Glomerular endothelial cell (primary cell): ENCODE results near the gene CARHSP1. TPM values are rescaled to one million over a fixed set of nuclear protein-coding genes. Genes with fewer than 3 reads are reported as not detected.
"Not testable (repeated sequence)": the region's sequence is repeated elsewhere in the genome, so short reads cannot be mapped to it uniquely, and the experiment has no call there.

ENCODE experiments used
- DNase-seq: peaks from one replicate; pipeline ENCODE4 v3.0.0-alpha.2; 2011; ENCODE audit warnings: low read depth, low spot score; ENCODE audit errors: extremely low read depth
- total RNA-seq: library from RNA; depleted of rRNA; stranded (reverse); fragments of >200 nt; gene quantifications from 2 replicates; pipeline ENCODE4 v1.2.3, GENCODE V29; 2015

The CARHSP1 gene
- 71.4 and 77.0 TPM in 2 replicates for total RNA-seq

GRCh38 chr16:8868416-8869211 lies at the start of gene CARHSP1:
Gene CARHSP1, minus strand, starts transcription at chr16:8869006. Its CDS starts 9,678 bp downstream, at chr16:8859328.
- no peak for DNase-seq

GRCh38 chr16:8917336-8917735 lies 48.5 kb upstream of the CARHSP1 start:
- not testable (repeated sequence) for DNase-seq

GRCh38 chr16:8916541-8917225 lies 47.9 kb upstream of the CARHSP1 start:
- no peak for DNase-seq

- no peak for DNase-seq
Measured at GRCh38 chr16:8915722-8916301, 47.0 kb upstream of the CARHSP1 start.

- no peak for DNase-seq
Measured at GRCh38 chr16:8914098-8914497, 45.3 kb upstream of the CARHSP1 start.

GRCh38 chr16:8912793-8913192 lies 44.0 kb upstream of the CARHSP1 start:
- DNase-seq = no peak

GRCh38 chr16:8910811-8911210 lies 42.0 kb upstream of the CARHSP1 start:
- no peak for DNase-seq

- DNase-seq = no peak
Measured at GRCh38 chr16:8908810-8909468, 40.1 kb upstream of the CARHSP1 start.

- no peak for DNase-seq
Measured at GRCh38 chr16:8907096-8907495, 38.3 kb upstream of the CARHSP1 start.

GRCh38 chr16:8905795-8906591 lies 37.2 kb upstream of the CARHSP1 start:
- DNase-seq = no peak

- DNase-seq = peak; percentile 18
Measured at GRCh38 chr16:8905168-8905762, 36.5 kb upstream of the CARHSP1 start.

- DNase-seq = no peak
Measured at GRCh38 chr16:8904018-8904430, 35.2 kb upstream of the CARHSP1 start.

GRCh38 chr16:8903004-8903403 lies 34.2 kb upstream of the CARHSP1 start:
- DNase-seq = no peak

GRCh38 chr16:8901320-8901861 lies 32.6 kb upstream of the CARHSP1 start:
- DNase-seq = no peak

GRCh38 chr16:8900343-8900742 lies 31.5 kb upstream of the CARHSP1 start:
- no peak for DNase-seq

- DNase-seq = no peak
Measured at GRCh38 chr16:8899709-8900317, 31.0 kb upstream of the CARHSP1 start.

GRCh38 chr16:8898660-8899318 lies 30.0 kb upstream of the CARHSP1 start:
- DNase-seq = no peak

GRCh38 chr16:8894736-8895334 lies 26.0 kb upstream of the CARHSP1 start:
- no peak for DNase-seq
